Measurements from ENCODE around the gene WWTR1.
A peak's percentile ranks its signal among the peaks of the same experiment; 100 is the strongest.

Gene WWTR1

DNA sequence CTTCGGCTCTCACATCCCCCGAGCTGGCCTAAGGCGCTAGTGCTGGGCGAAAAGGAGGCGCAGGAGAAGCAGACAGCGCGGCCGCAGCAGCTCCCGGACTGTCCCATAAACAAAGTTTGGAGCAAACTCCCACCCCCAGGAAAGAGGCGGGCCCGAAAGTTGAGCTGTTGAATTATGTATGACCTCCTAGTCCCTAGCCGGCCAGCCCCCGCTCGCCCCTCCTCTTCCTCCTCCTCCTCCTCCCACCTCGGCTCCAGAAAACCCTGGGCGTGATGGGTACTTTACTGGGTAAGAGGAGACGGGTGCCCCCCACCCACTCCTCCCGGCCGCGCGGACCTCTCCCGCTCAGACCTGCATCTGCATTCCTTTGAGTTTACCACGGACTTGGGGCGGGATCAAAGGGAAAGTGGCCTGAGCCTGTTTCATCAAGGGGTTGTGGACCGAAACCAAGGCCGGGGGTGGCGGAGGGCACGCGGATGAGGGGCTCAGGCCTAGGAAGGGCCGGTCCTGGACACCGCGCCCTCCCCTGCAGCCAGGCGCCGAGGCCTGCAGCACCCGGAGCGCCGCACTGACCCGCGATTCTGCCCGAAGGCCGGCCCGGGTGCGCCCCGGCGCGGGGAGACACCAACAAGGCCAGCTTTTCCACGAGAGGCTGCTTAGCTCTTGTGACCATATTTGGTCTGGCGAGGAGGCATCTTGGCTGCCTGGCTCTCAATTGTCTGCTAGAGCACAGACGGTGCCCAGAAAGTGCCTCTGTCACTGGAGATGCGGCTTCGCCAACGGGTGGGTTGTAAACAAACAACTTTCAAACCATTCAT lies at the start of gene WWTR1:
TSS of gene WWTR1 (minus strand) at position 100 of the 818 bp plus-strand sequence. CDS start 719 bp downstream, outside the sequence.
- peak; percentile 30 for DNase-seq

- DNase-seq: no peak
These were observed 49.1 kb upstream of the WWTR1 start for GRCh38 chr3:149706905-149707304.

DNA sequence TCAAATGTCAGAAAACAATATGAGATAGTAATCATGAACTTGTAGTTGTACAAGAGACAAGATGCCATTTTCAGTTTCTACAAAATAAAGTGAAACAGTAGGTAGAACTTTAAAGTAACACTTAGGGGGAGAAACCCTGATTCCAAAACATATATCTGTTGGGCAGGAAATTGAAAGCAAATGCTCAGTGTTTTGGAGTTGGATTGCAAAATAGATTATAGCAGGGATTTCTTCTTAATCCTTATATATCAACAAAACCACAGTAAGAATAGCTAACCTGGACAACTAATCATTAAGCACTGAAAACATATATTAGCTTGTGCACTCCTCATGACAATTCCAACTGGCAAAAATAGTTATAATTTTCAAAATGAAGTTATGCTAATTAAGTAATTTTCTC lies 47.6 kb upstream of the WWTR1 start:
- no peak for DNase-seq

DNA sequence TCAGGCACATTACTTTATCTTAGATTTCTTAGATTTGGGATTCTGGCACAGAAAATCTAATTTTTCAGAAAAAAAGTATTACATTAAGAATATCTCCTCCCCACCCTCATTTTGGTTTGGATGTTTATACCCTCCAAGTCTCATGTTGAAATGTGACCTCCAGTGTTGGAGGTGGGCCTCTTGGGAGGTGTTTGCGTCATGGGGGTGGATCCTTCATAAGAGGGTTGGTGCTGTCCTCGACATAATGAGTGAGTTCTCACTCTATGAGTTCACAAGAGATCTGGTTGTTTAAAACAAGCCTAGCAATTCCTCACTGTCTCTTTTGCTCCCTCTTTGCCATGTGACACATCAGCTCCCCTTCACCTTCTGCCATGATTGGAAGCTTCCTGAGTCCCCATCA lies 45.6 kb upstream of the WWTR1 start:
- DNase-seq: no peak

GRCh38 chr3:149702691-149703441 lies 45.0 kb upstream of the WWTR1 start:
- no peak for DNase-seq

GRCh38 chr3:149701977-149702350 lies 44.1 kb upstream of the WWTR1 start:
- no peak for DNase-seq

GRCh38 chr3:149701206-149701976 lies 43.6 kb upstream of the WWTR1 start:
- peak; percentile 59 for DNase-seq

DNA sequence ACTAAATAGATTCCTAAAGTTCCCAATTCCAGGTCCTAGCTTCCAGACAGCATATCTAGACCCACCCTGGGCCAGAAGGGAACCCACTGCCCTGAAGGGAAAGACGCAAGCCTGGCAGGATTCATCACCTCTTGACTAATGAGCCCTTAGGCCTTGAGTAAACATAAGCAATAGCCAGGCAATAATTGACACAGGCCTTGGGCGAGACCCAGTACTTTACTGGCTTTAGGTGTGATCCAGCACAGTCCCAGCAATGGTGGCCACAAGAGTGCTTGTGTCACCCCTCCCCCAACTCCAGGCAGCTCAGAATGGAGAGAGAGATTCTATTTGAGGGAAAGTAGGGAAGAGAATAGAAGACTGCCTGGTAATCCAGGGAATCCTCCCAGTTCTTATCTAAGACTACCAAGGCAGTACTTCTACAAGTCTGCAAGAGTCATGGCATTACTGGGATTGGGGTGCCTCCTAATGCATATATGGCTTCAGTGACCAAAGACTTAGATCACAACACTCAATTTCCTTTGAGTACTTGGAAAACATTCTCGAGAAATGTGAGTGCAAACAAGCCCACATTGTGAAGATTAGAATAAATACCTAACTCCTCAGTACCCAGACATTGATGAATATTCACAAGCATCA lies 30.4 kb upstream of the WWTR1 start:
- DNase-seq: no peak

GRCh38 chr3:149686996-149687395 lies 29.2 kb upstream of the WWTR1 start:
- DNase-seq: no peak

DNA sequence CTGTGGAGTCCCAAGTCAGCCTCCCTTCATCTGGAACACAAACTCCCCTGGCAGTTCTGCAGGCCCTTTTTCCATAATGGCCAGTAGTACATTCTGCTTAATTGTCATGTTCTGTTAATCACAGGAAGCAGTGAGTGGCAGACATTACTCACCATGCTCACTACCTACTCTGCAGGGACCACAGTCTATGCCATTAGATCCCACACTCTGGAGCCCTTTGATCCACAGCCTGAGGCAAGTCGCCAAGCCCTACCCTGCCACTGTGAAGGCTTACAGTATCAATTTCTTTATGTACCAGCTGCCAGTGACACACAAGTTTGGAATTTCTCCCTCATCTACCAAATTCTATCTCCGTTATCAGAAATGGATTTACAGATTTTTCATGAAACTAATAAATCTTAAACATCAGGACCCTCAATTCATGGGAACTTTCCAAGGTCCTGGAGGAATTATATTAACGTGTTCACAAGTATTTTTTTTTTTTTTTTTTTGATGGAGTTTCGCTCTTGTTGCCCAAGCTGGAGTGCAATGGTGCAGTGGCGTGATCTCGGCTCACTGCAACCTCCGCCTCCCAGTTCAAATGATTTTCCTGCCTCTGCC lies 20.6 kb upstream of the WWTR1 start:
- DNase-seq: no peak

DNA sequence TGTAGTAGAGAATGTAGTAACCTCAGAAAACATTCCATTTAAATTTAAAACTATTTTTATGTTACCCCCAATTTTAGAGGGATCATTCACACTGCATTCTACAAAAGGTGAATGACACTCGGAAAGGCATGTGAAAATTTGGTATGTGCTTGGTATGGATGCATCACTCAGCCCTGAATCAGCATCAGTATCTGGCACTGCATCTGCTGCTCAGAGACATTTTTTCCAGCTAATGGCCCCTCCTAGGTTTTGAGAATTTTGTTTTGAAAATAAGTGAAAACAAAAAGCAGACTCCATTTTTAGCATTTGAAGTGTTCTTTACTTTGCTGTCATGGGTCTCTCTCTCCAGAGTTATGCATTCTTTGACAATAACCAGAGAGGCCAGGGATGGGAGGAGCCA lies 15.6 kb upstream of the WWTR1 start:
- no peak for DNase-seq

- no peak for DNase-seq
These were observed 13.1 kb upstream of the WWTR1 start for GRCh38 chr3:149670742-149671492.

DNA sequence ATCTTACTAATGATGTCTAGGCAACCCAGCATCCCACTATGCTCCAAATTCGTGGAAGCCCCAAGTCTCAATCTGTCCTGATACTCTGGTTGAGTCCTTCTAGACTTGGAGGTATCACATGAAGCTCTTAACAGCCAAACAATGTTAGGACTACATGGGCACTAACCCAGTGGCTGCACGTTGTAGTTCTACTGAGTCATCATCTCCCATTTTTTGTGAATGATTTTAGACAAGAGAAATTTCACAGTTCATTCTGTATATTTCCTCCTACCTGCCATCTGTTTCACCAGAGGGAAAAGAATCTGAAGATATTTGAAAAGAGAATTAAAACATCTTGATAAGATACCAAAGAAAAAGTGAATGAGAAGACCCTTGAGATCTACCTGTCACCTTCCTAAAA lies 9.8 kb upstream of the WWTR1 start:
- no peak for DNase-seq

DNA sequence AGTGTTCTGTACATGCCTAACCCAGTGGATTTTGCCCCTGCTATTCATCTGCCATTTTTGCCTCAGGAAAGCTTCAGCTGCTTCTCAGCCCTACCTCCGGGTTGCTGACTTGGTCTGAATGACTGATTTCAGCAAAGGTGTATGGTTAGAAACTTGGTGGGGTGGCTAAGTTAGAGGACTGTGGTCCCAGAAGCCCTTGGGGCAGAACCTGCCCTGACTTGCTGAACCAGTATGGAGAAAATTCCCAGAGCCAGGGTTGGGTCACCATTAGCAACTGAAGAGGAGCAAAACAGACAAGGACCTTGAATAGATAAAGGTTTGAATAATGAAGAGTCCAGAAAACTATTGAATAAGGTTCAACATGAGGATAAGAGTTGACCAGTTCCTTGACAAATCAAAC lies 6.1 kb upstream of the WWTR1 start:
- DNase-seq: no peak

DNA sequence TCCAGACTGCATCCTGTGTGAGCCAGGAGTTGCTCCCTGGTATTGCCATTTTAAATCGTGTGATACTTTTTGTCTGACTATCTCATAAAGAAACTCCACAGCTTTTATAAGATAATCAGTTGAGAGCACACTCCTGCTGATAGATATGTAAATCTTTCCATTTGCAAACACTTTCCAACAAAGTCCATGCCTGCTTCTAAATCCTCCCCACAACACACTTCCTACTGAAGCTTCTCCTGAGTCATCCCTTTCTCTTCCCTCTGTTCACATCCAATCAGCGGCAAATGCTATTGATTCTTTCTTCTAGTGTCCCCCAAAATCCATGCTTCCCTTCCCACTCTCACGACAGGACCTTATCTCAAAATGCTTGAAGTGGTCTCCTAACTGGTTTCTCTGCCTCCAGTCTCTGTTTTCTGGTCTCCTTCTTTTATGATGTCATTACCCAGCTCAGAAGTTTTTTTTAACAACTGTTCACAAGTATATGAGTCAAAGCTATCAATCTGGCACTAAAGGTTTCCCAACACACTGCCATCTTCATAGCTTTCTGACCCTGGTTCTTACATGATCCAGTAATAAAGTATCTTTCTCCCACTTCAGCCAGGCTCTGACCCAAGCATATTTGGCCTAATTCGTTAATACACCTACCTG lies 4.5 kb upstream of the WWTR1 start:
- DNase-seq: no peak

DNA sequence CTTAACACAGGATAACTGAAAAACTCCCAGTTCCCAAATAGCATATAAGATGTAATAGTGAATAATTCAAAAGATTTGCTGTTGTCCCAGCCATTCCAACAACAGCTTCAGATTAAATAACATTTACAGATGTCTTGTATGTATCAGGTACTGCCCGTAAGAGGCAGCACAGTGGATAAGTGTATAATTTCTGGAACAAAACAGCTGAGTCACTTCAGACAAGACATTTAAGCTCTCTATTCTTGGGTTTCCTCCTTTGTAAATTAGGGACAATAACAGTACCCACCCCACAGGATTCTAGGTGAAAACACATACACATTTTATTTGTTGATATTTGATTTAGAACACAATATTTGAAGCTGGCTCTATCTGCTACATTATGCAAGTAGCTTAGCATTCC lies 2.6 kb upstream of the WWTR1 start:
- DNase-seq: no peak

DNA sequence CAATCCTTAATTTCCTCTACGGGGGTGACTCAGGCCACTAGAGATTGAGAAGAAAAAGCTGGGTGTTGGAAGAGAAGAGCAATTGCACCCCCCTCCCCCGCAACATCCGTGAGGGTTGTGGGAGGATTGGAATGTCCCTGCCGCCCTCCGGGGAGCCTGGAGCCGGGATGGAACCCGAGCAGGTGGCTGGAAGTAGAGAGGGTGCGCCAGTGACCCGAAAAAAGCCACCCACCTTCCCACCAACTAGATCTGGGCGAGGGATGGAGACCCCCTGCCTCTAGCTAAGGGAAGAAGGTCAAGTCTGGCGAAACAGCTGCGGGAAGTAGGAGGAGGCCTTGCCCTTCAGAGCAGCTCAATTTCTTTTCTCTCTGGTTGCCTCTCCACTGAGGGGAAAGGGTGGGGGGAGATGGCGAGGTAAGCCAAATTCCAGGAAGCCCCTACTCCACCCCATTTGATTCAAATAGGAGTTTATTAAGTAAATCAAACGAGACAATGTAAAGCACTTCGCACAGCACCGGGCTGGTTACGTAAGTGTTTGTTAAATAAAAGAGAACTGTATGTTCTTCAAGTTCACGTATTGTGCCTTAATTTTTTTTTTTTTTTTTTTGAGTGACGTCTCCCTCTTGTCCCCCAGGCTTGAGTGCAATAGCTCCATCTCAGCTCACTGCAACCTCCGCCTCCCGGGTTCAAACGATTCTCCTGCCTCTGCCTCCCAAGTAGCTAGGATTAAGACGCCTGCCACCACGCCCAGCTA lies 1.1 kb upstream of the WWTR1 start:
- no peak for DNase-seq

GRCh38 chr3:149657321-149657925 lies 402 bp downstream of the WWTR1 start:
- DNase-seq: peak; percentile 10

DNA sequence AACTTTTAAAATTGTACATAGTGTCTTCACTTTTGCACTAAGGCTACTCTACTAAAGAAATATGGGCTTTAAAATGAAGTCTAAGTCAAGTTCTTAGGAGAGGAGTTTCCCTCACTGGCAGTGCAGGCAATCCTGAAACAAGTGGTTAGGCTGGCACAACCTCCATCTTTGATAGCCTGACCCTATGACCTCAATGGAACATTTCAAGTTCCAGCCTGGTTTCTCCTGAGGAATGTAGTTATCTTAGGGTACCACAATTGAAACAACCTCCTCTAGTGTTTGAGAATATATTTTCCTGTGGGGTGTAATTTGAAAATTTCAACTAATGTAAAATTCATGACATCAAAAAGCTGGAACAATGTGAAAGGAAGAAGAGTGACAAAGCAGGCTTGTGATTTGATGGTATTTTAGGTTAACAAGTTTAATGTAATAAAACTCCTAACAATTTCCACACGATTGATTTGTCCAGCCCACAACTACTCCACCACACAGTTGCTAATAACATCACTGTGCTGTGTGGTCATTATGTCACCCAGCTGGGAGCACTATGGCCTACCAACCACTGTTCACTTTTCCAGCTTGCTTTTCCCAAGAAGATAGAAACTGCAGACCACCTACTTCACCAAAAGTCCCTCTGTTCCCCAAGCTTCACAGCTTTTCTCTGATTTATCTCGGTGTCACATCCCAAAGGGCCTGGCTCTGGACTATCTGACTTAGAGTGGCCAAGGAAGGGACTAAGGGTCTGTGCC lies 1.8 kb downstream of the WWTR1 start:
- DNase-seq: no peak

Data from activated naive CD4-positive, alpha-beta T cell treated with Interleukin-2 at 50 U/mL for 16 hours (primary cell).